Neuronal stem cell (in vitro differentiated cells): ENCODE measurements around the gene MTUS2.

Source experiments
- DNase-seq: peaks from one replicate; pipeline ENCODE4 v3.0.0-alpha.2; 2013; ENCODE audit warnings: low spot score
- H2AFZ ChIP-seq: one replicate; pipeline ENCODE4 v1.6.1; 2013; ENCODE audit warnings: mild to moderate bottlenecking, low read length, inconsistent platforms
- H2AK5ac ChIP-seq: 2 replicates; pipeline ENCODE4 v1.6.1; 2013; ENCODE audit warnings: low read depth, mild to moderate bottlenecking, inconsistent platforms, low read length, moderate library complexity, mixed read lengths
- H2BK120ac ChIP-seq: 2 replicates; pipeline ENCODE4 v1.6.1; 2013; ENCODE audit warnings: low read depth, mild to moderate bottlenecking, inconsistent platforms, low read length, moderate library complexity, mixed read lengths
- H2BK12ac ChIP-seq: one replicate; pipeline ENCODE4 v1.6.1; 2013; ENCODE audit warnings: low read length, inconsistent platforms
- H2BK15ac ChIP-seq: 2 replicates; pipeline ENCODE4 v1.6.1; 2013; ENCODE audit warnings: mild to moderate bottlenecking, low read length, inconsistent platforms, mixed read lengths
- H2BK5ac ChIP-seq: one replicate; pipeline ENCODE4 v1.6.1; 2013; ENCODE audit warnings: inconsistent platforms, mild to moderate bottlenecking, low read length, moderate library complexity
- H3K14ac ChIP-seq: one replicate; pipeline ENCODE4 v1.6.1; 2013; ENCODE audit warnings: low read length, inconsistent platforms
- H3K18ac ChIP-seq: 2 replicates; pipeline ENCODE4 v1.6.1; 2013; ENCODE audit warnings: low read length, inconsistent platforms
- H3K23ac ChIP-seq: 2 replicates; pipeline ENCODE4 v1.6.1; 2013; ENCODE audit warnings: low read depth, mild to moderate bottlenecking, mixed read lengths, low read length, inconsistent platforms; ENCODE audit not compliant: poor library complexity
- H3K27ac ChIP-seq: replicated peaks from 3 replicates; pipeline ENCODE4 v1.5.1; 2013; ENCODE audit warnings: low read length, inconsistent platforms
- H3K27me3 ChIP-seq, 3 experiments: 2 replicates each; pipeline ENCODE4 v1.6.1; 2013; ENCODE audit warnings: low read length in 3 of 3, mild to moderate bottlenecking in 2 of 3, inconsistent platforms in 1 of 3, low read depth in 1 of 3, mixed read lengths in 1 of 3, moderate library complexity in 1 of 3; ENCODE audit not compliant: control insufficient read depth in 3 of 3, insufficient read depth in 3 of 3
- H3K36me3 ChIP-seq, 2 donors: replicated peaks in 1 of 2; 2 replicates each; pipeline ENCODE4 v1.6.1; 2013; ENCODE audit warnings: low read length in 2 of 2; ENCODE audit not compliant: control insufficient read depth in 2 of 2, insufficient read depth in 2 of 2
- H3K4ac ChIP-seq: 2 replicates; pipeline ENCODE4 v1.6.1; 2013; ENCODE audit warnings: inconsistent platforms, mild to moderate bottlenecking, low read length, moderate library complexity
- H3K4me1 ChIP-seq, 2 donors: 1 replicate in 1 of 2; 2 replicates in 1 of 2; pipeline ENCODE4 v1.6.1; 2013; ENCODE audit warnings: low read length in 2 of 2, low read depth in 1 of 2; ENCODE audit not compliant: control insufficient read depth in 2 of 2, insufficient read depth in 1 of 2
- H3K4me2 ChIP-seq: one replicate; pipeline ENCODE4 v1.6.1; 2013; ENCODE audit warnings: mild to moderate bottlenecking, low read length, inconsistent platforms; ENCODE audit not compliant: insufficient read depth, poor library complexity, severe bottlenecking
- H3K4me3 ChIP-seq, 2 donors: 2 replicates each; pipeline ENCODE4 v1.5.1; 2013; ENCODE audit warnings: low read length in 2 of 2, mild to moderate bottlenecking in 2 of 2, inconsistent platforms in 1 of 2, moderate library complexity in 1 of 2
- H3K79me1 ChIP-seq: one replicate; pipeline ENCODE4 v1.6.1; 2013; ENCODE audit warnings: low read depth, mild to moderate bottlenecking, inconsistent platforms, low read length, moderate library complexity
- H3K9ac ChIP-seq: one replicate; pipeline ENCODE4 v1.6.1; 2013; ENCODE audit warnings: mild to moderate bottlenecking, low read depth, low read length, inconsistent platforms; ENCODE audit not compliant: poor library complexity
- H3K9me3 ChIP-seq, 2 donors: replicated peaks in 1 of 2; 2 replicates each; pipeline versions ENCODE3 to v1.6.1; 2013; ENCODE audit warnings: low read length in 2 of 2, mild to moderate bottlenecking in 2 of 2, inconsistent platforms in 1 of 2, low read depth in 1 of 2, mixed read lengths in 1 of 2, moderate library complexity in 1 of 2; ENCODE audit not compliant: control insufficient read depth in 2 of 2, insufficient read depth in 1 of 2
- H4K8ac ChIP-seq: one replicate; pipeline ENCODE4 v1.6.1; 2013; ENCODE audit warnings: low read depth, mild to moderate bottlenecking, inconsistent platforms, low read length, moderate library complexity
- H4K91ac ChIP-seq: one replicate; pipeline ENCODE4 v1.6.1; 2013; ENCODE audit warnings: low read length, low read depth, mild to moderate bottlenecking, inconsistent platforms; ENCODE audit not compliant: poor library complexity
- WGBS, 2 donors: extraction: QIAGEN DNeasy Blood & Tissue Kit; methylation state at CpG; one replicate each; pipeline ENCODE4 v1.1.7; 2013; ENCODE audit warnings: missing lambda C conversion rate in 2 of 2, mixed read lengths in 1 of 2; ENCODE audit not compliant: insufficient read length in 2 of 2, insufficient replicate concordance in 1 of 2; ENCODE audit errors: extremely low coverage in 2 of 2; 5-methylcytosine and 5-hydroxymethylcytosine counted together

Gene MTUS2

GRCh38 chr13:29279356-29280254, 459.5 kb downstream of the MTUS2 start:
- no CpG with 5 or more reads among the region's 2 CpGs for WGBS, 2 donors
- Histone ChIP-seq H3K23ac (no peak overlapping the region), H3K4me2 (no peak overlapping the region), H3K27me3 (no peaks in the 10 kb centered on the region), H4K8ac (no peak overlapping the region), H2BK5ac (no peak overlapping the region), H2BK15ac (no peak overlapping the region), H3K9me3 (no peaks in the 10 kb centered on the region), H2BK12ac (no peak overlapping the region), H4K91ac (no peak overlapping the region), H3K18ac (no peak overlapping the region), H3K27ac (no peak overlapping the region), H3K4me1 (peaks cover 0 to 2% of the 10 kb centered on the region in 2 donors), H2AK5ac (no peak overlapping the region), H3K4ac (no peak overlapping the region), H3K9ac (no peak overlapping the region), H2BK120ac (no peak overlapping the region), H3K14ac (no peak overlapping the region), H3K79me1 (no peaks in the 10 kb centered on the region), H3K4me3 (no peak overlapping the region), H3K36me3 (no peaks in the 10 kb centered on the region), H2AFZ (no peak overlapping the region)
- DNase-seq = no peak

GRCh38 chr13:29281932-29282495, 461.9 kb downstream of the MTUS2 start:
- Histone ChIP-seq H2BK12ac (no peak overlapping the region), H3K27ac (no peak overlapping the region), H4K8ac (no peak overlapping the region), H3K9ac (no peak overlapping the region), H3K14ac (no peak overlapping the region), H2BK15ac (no peak overlapping the region), H3K79me1 (no peaks in the 10 kb centered on the region), H2AK5ac (no peak overlapping the region), H3K9me3 (no peaks in the 10 kb centered on the region), H2BK120ac (no peak overlapping the region), H3K27me3 (no peaks in the 10 kb centered on the region), H4K91ac (no peak overlapping the region), H3K4me1 (peaks cover 0 to 2% of the 10 kb centered on the region in 2 donors), H3K4ac (no peak overlapping the region), H3K18ac (no peak overlapping the region), H3K23ac (no peak overlapping the region), H2BK5ac (no peak overlapping the region), H2AFZ (no peak overlapping the region), H3K36me3 (no peaks in the 10 kb centered on the region), H3K4me2 (no peak overlapping the region), H3K4me3 (no peak overlapping the region)
- no peak for DNase-seq
- no CpG with 5 or more reads among the region's 5 CpGs for WGBS, 2 donors

GRCh38 chr13:29284726-29285125, 464.6 kb downstream of the MTUS2 start:
- no peaks in the 10 kb centered on the region for H3K9me3 ChIP-seq
- no peak overlapping the region for H3K18ac ChIP-seq
- no peak overlapping the region for H3K27ac ChIP-seq
- H2BK120ac ChIP-seq = no peak overlapping the region
- no peak overlapping the region for H3K14ac ChIP-seq
- no peak overlapping the region for H2AFZ ChIP-seq
- H3K9ac ChIP-seq = no peak overlapping the region
- no peak overlapping the region for H2BK5ac ChIP-seq
- peaks cover 0 to 2% of the 10 kb centered on the region in 2 donors for H3K4me1 ChIP-seq
- no peak overlapping the region for H4K91ac ChIP-seq
- no peaks in the 10 kb centered on the region for H3K36me3 ChIP-seq
- H4K8ac ChIP-seq = no peak overlapping the region
- H3K4me3 ChIP-seq = no peak overlapping the region
- H2BK15ac ChIP-seq = no peak overlapping the region
- H3K4ac ChIP-seq = no peak overlapping the region
- no peaks in the 10 kb centered on the region for H3K79me1 ChIP-seq
- no peaks in the 10 kb centered on the region for H3K27me3 ChIP-seq
- H2BK12ac ChIP-seq = no peak overlapping the region
- no peak overlapping the region for H3K4me2 ChIP-seq
- no peak for DNase-seq
- H3K23ac ChIP-seq = no peak overlapping the region
- H2AK5ac ChIP-seq = no peak overlapping the region

GRCh38 chr13:29287237-29287636, 467.1 kb downstream of the MTUS2 start:
- Histone ChIP-seq H3K36me3 (no peaks in the 10 kb centered on the region), H2AK5ac (no peak overlapping the region), H3K4me3 (no peak overlapping the region), H3K4me2 (no peak overlapping the region), H3K9ac (no peak overlapping the region), H3K4me1 (peaks cover 0 to 3% of the 10 kb centered on the region in 2 donors), H4K8ac (no peak overlapping the region), H2BK120ac (no peak overlapping the region), H3K18ac (no peak overlapping the region), H2BK5ac (no peak overlapping the region), H3K9me3 (no peaks in the 10 kb centered on the region), H2BK15ac (no peak overlapping the region), H4K91ac (no peak overlapping the region), H2BK12ac (no peak overlapping the region), H3K4ac (no peak overlapping the region), H2AFZ (no peak overlapping the region), H3K23ac (no peak overlapping the region), H3K79me1 (no peaks in the 10 kb centered on the region), H3K27ac (no peak overlapping the region), H3K14ac (no peak overlapping the region), H3K27me3 (no peaks in the 10 kb centered on the region)
- no peak for DNase-seq
- no CpG with 5 or more reads among the region's 5 CpGs for WGBS, 2 donors
